ENCODE data around the gene CAPN11. TPM values are rescaled to one million over a fixed set of nuclear protein-coding genes. Genes with fewer than 3 reads are reported as not detected.

Gene CAPN11
- total and polyA plus RNA-seq, 2 donors (not counting 3 experiments of a cell fraction or from before 2014, with no cell fraction given) = 1.4 to 1.7 TPM

DNA sequence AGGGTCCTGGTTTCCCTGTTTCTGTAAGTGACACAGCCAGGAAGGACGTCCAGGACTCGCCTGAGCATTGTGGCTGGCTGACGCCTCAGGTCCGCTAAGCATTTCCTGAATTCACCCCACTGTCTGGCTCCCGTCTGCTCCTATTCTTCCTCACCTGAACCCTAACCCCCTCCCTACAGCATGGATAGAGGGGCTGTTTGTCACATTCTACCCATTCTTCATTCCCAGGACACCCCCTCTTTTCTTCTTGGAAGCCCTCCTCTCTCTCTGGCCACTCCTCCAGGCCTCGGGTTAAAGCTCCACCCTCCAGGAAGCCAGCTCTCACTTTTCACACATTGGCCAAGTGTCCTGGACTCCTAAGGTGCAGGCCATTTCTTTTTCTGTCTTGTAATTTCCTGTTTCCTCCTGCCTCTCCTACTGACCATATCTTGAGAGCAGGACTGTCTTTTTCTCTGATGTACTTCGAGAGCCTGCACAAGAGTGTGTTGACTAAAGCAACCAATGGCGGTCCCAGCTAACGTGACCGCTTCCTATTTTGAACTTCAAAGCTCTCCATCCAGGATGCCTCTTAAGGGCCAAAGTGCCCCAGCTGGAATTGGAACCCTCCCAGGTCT is 33.9 kb downstream of the CAPN11 start:
- Histone ChIP-seq H3K79me2 (ENCODE audit: control insufficient read depth, insufficient read depth, low read length) (no peaks in the 10 kb centered on the region), H3K9me3 (replicated peaks; ENCODE audit: control insufficient read depth, insufficient read depth, low read length) (no peaks in the 10 kb centered on the region), H3K27ac (ENCODE audit: insufficient read depth, low read depth, low read length) (peak overlapping the region; percentile 58), H2AFZ (ENCODE audit: low read depth, low read length) (peak overlapping the region; percentile 96), H3K9ac (replicated peaks; ENCODE audit: extremely low read depth, insufficient read depth, low read length) (peak overlapping the region; percentile 33), H3K36me3 (ENCODE audit: control insufficient read depth in 2 of 2, extremely low read depth in 1 of 2, insufficient read depth in 2 of 2, low read length in 2 of 2) (no peaks in the 10 kb centered on the region), H3K27me3 (ENCODE audit: control insufficient read depth in 2 of 2, insufficient read depth in 2 of 2, low read length in 2 of 2) (no peaks in the 10 kb centered on the region), H3K4me3 (replicated peaks in 1 of 3; ENCODE audit: insufficient read depth in 1 of 3, low read depth in 1 of 3, low read length in 3 of 3) (no peak overlapping the region), H3K4me1 (ENCODE audit: control insufficient read depth, extremely low read depth, insufficient read depth, low read length) (peaks cover 12% of the 10 kb centered on the region), H3K9me1 (replicated peaks; ENCODE audit: control insufficient read depth, extremely low read depth, insufficient read depth, low read length) (no peaks in the 10 kb centered on the region), H3K4me2 (ENCODE audit: insufficient read depth, low read length) (peak overlapping the region; percentile 53), H4K20me1 (replicated peaks; ENCODE audit: control insufficient read depth, extremely low read depth, insufficient read depth, low read length) (no peaks in the 10 kb centered on the region)
- DNase-seq (ENCODE audit: low read depth, low spot score) (peak; percentile 56), FAIRE-seq (peak; percentile 87)
- ChIA-PET CTCF (interaction anchor here (0.8 to 2.3 kb wide), 7 partner anchors 8 to 423 kb away, joined by 3 to 8 read pairs (median 5); partner anchors contain the start of genes SLC29A1 and VEGFA), POLR2A (no interaction called here)
- intact Hi-C loops (cut with micrococcal nuclease) = loop anchor here (2.0 kb wide), 1 partner anchor 14 kb away; no protein-coding TSS in a partner anchor
- BruUV-seq (replicated peaks) = no TSS peak
- dilution Hi-C loops (cut with MboI; ENCODE audit: extremely low pct_ligation_motif_present, low sequenced_read_pairs) = no loop called here
- TF ChIP-seq JUN (IDR thresholded peaks at IDR 0.05; ENCODE audit: borderline replicate concordance, insufficient read depth, insufficient read length, low read depth) (no peak), MYC (IDR thresholded peaks at IDR 0.05; ENCODE audit: low read depth, low read length) (no peak), FOS (IDR thresholded peaks at IDR 0.05; ENCODE audit: borderline replicate concordance, insufficient read depth, low read length) (no peak)

GRCh38 chr6:44193307-44193910 is 34.8 kb downstream of the CAPN11 start:
- no peak for DNase-seq (ENCODE audit: low read depth, low spot score)
- ChIA-PET POLR2A (no interaction called here), CTCF (interaction anchor here (1.0 to 2.3 kb wide), 3 partner anchors 10 to 30 kb away, joined by 3 to 8 read pairs (median 5); partner anchors contain the start of gene SLC29A1)
- Histone ChIP-seq H3K4me2 (ENCODE audit: insufficient read depth, low read length) (no peak overlapping the region), H3K79me2 (ENCODE audit: control insufficient read depth, insufficient read depth, low read length) (no peaks in the 10 kb centered on the region), H4K20me1 (replicated peaks; ENCODE audit: control insufficient read depth, extremely low read depth, insufficient read depth, low read length) (no peaks in the 10 kb centered on the region), H3K9me3 (replicated peaks; ENCODE audit: control insufficient read depth, insufficient read depth, low read length) (no peaks in the 10 kb centered on the region), H3K9me1 (replicated peaks; ENCODE audit: control insufficient read depth, extremely low read depth, insufficient read depth, low read length) (no peaks in the 10 kb centered on the region), H3K36me3 (ENCODE audit: control insufficient read depth in 2 of 2, extremely low read depth in 1 of 2, insufficient read depth in 2 of 2, low read length in 2 of 2) (no peaks in the 10 kb centered on the region), H2AFZ (ENCODE audit: low read depth, low read length) (no peak overlapping the region), H3K4me3 (replicated peaks in 1 of 3; ENCODE audit: insufficient read depth in 1 of 3, low read depth in 1 of 3, low read length in 3 of 3) (no peak overlapping the region), H3K4me1 (ENCODE audit: control insufficient read depth, extremely low read depth, insufficient read depth, low read length) (peaks cover 12% of the 10 kb centered on the region), H3K9ac (replicated peaks; ENCODE audit: extremely low read depth, insufficient read depth, low read length) (no peak overlapping the region), H3K27me3 (ENCODE audit: control insufficient read depth in 2 of 2, insufficient read depth in 2 of 2, low read length in 2 of 2) (no peaks in the 10 kb centered on the region), H3K27ac (ENCODE audit: insufficient read depth, low read depth, low read length) (no peak overlapping the region)
- TF ChIP-seq FOS (IDR thresholded peaks at IDR 0.05; ENCODE audit: borderline replicate concordance, insufficient read depth, low read length) (no peak), MYC (IDR thresholded peaks at IDR 0.05; ENCODE audit: low read depth, low read length) (no peak), POLR2AphosphoS5 (IDR thresholded peaks at IDR 0.05; ENCODE audit: insufficient read depth, low read depth, low read length) (no peak), POLR2A (IDR thresholded peaks at IDR 0.05; ENCODE audit: low read depth, low read length) (no peak), GATA2 (IDR thresholded peaks at IDR 0.05; ENCODE audit: insufficient read depth, insufficient read length, low read depth, low read length) (no peak), EZH2 (IDR thresholded peaks at IDR 0.05; ENCODE audit: borderline replicate concordance, low read depth, low read length, severe bottlenecking) (no peak)
- TF ChIP-seq, protein P1, sequence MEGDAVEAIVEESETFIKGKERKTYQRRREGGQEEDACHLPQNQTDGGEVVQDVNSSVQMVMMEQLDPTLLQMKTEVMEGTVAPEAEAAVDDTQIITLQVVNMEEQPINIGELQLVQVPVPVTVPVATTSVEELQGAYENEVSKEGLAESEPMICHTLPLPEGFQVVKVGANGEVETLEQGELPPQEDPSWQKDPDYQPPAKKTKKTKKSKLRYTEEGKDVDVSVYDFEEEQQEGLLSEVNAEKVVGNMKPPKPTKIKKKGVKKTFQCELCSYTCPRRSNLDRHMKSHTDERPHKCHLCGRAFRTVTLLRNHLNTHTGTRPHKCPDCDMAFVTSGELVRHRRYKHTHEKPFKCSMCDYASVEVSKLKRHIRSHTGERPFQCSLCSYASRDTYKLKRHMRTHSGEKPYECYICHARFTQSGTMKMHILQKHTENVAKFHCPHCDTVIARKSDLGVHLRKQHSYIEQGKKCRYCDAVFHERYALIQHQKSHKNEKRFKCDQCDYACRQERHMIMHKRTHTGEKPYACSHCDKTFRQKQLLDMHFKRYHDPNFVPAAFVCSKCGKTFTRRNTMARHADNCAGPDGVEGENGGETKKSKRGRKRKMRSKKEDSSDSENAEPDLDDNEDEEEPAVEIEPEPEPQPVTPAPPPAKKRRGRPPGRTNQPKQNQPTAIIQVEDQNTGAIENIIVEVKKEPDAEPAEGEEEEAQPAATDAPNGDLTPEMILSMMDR (IDR thresholded peaks at IDR 0.05; ENCODE audit: extremely low read depth in 1 of 2, insufficient read depth in 1 of 2, low read depth in 1 of 2, low read length in 2 of 2) = no peak
- TF ChIP-seq, protein P2, sequence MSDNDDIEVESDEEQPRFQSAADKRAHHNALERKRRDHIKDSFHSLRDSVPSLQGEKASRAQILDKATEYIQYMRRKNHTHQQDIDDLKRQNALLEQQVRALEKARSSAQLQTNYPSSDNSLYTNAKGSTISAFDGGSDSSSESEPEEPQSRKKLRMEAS (IDR thresholded peaks at IDR 0.05; ENCODE audit: insufficient read depth, insufficient read length) = no peak
- intact Hi-C loops (cut with micrococcal nuclease) = loop anchor here (2.0 kb wide), 1 partner anchor 15 kb away; no protein-coding TSS in a partner anchor
- dilution Hi-C loops (cut with MboI; ENCODE audit: extremely low pct_ligation_motif_present, low sequenced_read_pairs) = no loop called here
- no TSS peak for BruUV-seq (replicated peaks)
- no peak for FAIRE-seq

Measured in endothelial cell of umbilical vein (primary cell).